Iris pigment epithelial cell (primary cell): ENCODE results near the gene TAGLN3.
"Not testable (repeated sequence)": the region's sequence is repeated elsewhere in the genome, so short reads cannot be mapped to it uniquely, and the experiment has no call there.

Experiments used
- DNase-seq: peaks from one replicate; pipeline ENCODE4 v3.0.0-alpha.2; 2011; ENCODE audit warnings: low read depth

The TAGLN3 gene

GRCh38 chr3:112010636-112011035 lies 11.9 kb downstream of the TAGLN3 start:
- no peak for DNase-seq

- DNase-seq = no peak
Observed at GRCh38 chr3:112011376-112011940, 12.7 kb downstream of the TAGLN3 start.

- DNase-seq = no peak
Observed at GRCh38 chr3:112012205-112012992, 13.7 kb downstream of the TAGLN3 start.

- peak; percentile 83 for DNase-seq
Observed at GRCh38 chr3:112013058-112013783, 14.5 kb downstream of the TAGLN3 start.

- no peak for DNase-seq
Observed at GRCh38 chr3:112013784-112014143, 15.0 kb downstream of the TAGLN3 start.

- DNase-seq = no peak
Observed at GRCh38 chr3:112017091-112017490, 18.4 kb downstream of the TAGLN3 start.

- DNase-seq = no peak
Observed at GRCh38 chr3:112018712-112019111, 20.0 kb downstream of the TAGLN3 start.

GRCh38 chr3:112019716-112020115 lies 21.0 kb downstream of the TAGLN3 start:
- DNase-seq = no peak

GRCh38 chr3:112020674-112021085 lies 22.0 kb downstream of the TAGLN3 start:
- no peak for DNase-seq

- no peak for DNase-seq
Observed at GRCh38 chr3:112027142-112027541, 28.4 kb downstream of the TAGLN3 start.

- DNase-seq = no peak
Observed at GRCh38 chr3:112027826-112028225, 29.1 kb downstream of the TAGLN3 start.

- no peak for DNase-seq
Observed at GRCh38 chr3:112030901-112031300, 32.2 kb downstream of the TAGLN3 start.

GRCh38 chr3:112032098-112032731 lies 33.5 kb downstream of the TAGLN3 start:
- DNase-seq = no peak

- DNase-seq = no peak
Observed at GRCh38 chr3:112034436-112034835, 35.7 kb downstream of the TAGLN3 start, which contains the start of gene TMPRSS7. TSS of gene TMPRSS7 (plus strand) at chr3:112034736. CDS start at chr3:112034846, 110 bp downstream.

GRCh38 chr3:112035241-112035640 lies 36.5 kb downstream of the TAGLN3 start:
- DNase-seq = no peak

GRCh38 chr3:112037194-112037593 lies 38.5 kb downstream of the TAGLN3 start:
- DNase-seq = not testable (repeated sequence)

- peak; percentile 32 for DNase-seq
Observed at GRCh38 chr3:112038863-112039262, 40.1 kb downstream of the TAGLN3 start.

- no peak for DNase-seq
Observed at GRCh38 chr3:112041321-112041720, 42.6 kb downstream of the TAGLN3 start.

- DNase-seq = no peak
Observed at GRCh38 chr3:112042842-112043280, 44.1 kb downstream of the TAGLN3 start.

GRCh38 chr3:112043621-112044201 lies 45.0 kb downstream of the TAGLN3 start:
- DNase-seq = peak; percentile 78

GRCh38 chr3:112046599-112046998 lies 47.9 kb downstream of the TAGLN3 start:
- peak; percentile 54 for DNase-seq

GRCh38 chr3:112047264-112047663 lies 48.5 kb downstream of the TAGLN3 start:
- no peak for DNase-seq
